Fibroblast of lung (primary cell): ENCODE results near the gene FRAT2.

Experiments
- CTCF ChIP-seq, 2 donors: IDR thresholded peaks in 1 of 2; conservative IDR thresholded peaks in 1 of 2; 1 replicate in 1 of 2; 2 replicates in 1 of 2; pipeline ENCODE4 v1.5.1; 2011 to 2012; ENCODE audit warnings: low read length in 2 of 2, control low read depth in 1 of 2, inconsistent platforms in 1 of 2, low read depth in 1 of 2, mild to moderate bottlenecking in 1 of 2
- EZH2 ChIP-seq: IDR thresholded peaks from 2 replicates; pipeline ENCODE4 v1.5.1; 2012; ENCODE audit warnings: low read length, control low read depth, mild to moderate bottlenecking; ENCODE audit errors: missing control alignments

- TF ChIP-seq CTCF (conservative IDR thresholded peaks at IDR 0.05 in 1 of 2, IDR thresholded peaks at IDR 0.05 in 1 of 2; ENCODE audit: low read depth in 1 of 2, low read length in 2 of 2) (no peak), EZH2 (no peak)
Observed at GRCh38 chr10:97356918-97357317, 22.4 kb upstream of the FRAT2 start.
